ENCODE results near the gene NTPCR.

The NTPCR gene

DNA sequence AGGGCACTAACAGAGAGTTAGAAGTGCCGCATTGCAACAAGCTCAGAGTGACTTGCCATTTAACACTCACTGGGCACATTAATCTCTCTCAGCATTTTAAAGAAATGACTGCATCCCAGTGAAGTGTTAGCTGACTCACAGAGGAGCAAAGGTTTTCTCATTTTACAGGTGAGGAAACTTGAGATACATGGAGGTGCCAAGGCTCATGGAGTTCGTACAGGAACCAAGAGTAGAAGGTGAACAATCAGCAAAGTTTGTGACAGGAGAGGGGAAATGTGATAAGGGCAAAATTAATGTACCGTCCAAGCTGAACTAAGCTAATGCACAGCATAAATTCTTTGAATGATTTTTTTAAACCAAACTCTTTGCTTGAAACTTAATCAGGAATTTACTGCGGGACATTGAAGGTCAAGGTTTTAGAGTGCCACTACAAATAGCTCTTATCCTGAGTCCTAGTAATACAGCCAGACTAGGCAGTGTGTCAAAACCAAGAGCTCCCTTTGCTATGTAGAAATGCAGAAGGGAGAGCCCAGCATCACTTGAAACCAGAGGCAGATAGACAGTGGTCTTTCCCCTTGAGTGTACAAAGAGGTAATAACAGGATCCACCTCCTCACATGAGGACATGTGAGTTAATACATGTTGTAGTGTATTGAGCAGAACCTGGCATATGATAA, 22.4 kb upstream of the NTPCR start:
- no peak for DNase-seq

- DNase-seq: no peak
Observed at GRCh38 chr1:232932486-232933425, 17.7 kb upstream of the NTPCR start.

DNA sequence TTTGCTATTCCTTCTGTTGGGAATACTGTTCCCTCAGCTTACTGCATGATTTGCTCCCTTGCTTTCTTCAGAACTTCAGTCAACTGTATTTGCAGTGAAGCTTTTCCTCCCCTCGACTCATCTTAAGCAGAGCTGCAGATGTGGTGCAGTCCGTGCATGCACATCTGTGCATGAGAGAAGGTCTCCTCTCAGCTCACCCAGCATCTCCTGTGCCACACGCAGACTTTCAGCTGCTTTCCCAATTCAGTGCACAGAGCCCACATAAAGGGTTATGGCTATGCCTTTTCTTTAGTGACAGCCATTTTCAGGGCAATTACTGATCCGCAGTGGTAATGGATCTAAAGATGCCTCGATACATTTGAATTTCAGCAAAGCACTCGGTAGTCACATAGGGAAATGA, 13.5 kb upstream of the NTPCR start:
- no peak for DNase-seq

DNA sequence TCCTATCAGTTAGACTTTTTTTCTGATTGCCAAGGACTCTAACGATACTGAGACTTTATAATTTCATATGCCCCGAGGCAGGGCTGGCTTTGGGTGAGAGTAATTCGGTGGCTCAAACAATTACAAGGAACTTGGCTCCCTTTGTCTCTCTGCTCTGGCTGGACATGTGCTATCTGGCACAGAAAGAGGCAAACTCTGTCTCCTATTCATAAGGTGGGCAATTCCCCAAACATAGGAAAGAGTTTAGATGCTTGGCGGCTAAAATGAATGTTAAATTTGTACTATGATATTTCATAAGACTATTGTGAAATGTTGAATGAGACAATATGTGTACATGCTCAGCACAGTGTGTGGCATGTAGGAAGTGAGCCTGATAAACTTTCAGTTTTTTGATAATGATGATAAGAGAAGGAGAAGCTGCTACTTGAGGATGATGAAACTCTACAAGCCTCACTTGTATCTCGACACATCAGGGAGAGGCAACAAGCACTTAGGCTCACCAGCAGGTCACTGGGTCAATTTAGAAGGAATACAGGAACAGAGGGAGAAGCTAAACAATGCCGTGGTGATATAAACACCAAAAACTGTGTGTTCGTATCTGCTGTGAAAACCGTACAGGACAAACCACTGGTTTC, 12.6 kb upstream of the NTPCR start:
- no peak for DNase-seq

GRCh38 chr1:232938926-232939325, 11.5 kb upstream of the NTPCR start:
- DNase-seq: no peak

DNA sequence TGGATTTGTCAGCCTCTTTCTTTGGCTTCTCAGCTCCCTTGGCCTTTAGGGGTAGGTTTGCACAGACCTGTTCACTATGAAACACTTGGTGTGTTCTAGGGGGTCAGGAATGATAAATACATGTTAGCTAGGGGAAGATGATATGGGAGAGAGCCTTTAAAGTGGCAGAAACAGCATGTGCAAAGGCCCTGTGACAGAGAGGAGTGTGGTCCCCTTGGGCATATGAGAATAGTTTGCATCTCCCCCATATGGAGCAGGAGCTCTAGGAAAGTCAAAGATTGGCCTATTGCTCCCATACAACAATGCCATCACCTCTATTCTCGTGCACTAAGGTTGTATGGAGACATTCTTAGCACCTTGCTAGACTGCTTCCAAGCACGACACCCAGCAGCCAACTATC, 10.7 kb upstream of the NTPCR start:
- DNase-seq: no peak

GRCh38 chr1:232940262-232940661, 10.1 kb upstream of the NTPCR start:
- DNase-seq: no peak

- DNase-seq: no peak
Observed at GRCh38 chr1:232942413-232943294, 7.8 kb upstream of the NTPCR start.

DNA sequence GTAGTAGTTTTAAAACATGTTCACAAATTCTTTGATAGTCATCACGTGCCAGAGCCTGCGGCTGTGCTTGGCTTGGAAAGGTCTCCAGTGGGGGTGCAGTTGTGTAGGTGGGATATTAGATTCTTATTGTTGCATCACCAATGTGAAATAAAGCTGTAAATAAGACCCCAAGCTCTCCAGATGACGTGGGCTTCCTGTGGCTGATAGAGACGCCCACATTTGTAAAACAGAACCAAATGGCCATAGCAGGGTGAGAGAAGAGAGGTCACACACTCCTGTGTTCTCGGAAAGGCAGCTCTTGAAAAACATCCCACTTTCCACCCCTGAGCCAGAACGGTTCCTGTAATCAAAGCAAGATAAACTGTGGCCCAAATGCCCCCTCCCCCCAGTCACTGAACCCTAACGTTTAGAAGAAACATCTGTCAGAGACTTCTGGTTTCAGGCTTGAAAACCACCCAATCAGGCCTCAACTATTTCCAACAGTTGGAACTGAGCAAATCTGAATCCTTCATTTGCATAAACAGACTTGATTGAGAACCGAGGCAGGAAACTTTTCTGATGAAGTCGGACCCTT, 6.6 kb upstream of the NTPCR start:
- DNase-seq: no peak

DNA sequence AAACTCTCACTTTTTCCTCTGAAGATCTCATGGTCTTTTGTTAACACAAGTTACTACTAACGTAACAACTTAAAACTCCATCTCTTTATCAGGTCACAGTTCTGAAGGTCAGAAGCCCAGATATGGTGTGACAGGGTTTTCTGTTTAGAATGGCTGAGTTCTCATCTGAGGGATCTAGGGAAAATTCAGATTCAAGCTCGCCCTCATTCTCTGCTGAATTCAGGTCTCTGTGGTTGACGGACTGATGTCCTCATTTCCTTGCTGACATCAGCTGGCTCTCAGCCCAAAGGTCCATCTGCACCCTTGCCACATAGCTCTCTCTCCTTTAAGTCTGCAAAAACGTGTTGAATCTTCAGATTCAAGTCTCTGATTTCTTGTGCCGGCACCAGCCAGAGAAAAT, 6.1 kb upstream of the NTPCR start:
- no peak for DNase-seq

DNA sequence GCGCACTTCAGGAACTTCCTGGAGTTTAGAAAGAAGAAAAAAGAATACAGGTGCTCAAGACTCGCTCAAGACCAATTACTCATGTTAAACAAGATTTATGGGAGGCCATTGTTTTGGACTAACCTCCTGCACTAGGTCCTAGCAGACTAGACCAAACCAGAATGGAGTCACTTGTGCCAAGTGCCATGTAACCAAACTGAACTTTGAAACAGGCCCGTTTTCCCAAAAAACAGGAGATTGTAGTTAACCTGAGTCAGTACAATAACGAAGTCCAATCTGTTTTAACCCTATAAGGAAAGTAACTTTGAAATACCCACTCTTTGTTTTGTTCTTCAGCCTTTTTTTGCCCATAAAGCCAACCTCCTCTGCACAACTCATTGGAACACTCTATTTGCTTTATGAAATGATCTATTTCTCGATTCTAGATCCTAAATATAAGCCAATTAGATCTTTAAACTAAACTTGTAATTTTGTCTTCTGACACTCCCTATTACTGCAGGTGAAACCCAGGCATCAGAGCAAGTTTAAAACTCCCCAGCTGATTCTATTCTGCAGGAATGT, 695 bp upstream of the NTPCR start:
- DNase-seq: no peak

DNA sequence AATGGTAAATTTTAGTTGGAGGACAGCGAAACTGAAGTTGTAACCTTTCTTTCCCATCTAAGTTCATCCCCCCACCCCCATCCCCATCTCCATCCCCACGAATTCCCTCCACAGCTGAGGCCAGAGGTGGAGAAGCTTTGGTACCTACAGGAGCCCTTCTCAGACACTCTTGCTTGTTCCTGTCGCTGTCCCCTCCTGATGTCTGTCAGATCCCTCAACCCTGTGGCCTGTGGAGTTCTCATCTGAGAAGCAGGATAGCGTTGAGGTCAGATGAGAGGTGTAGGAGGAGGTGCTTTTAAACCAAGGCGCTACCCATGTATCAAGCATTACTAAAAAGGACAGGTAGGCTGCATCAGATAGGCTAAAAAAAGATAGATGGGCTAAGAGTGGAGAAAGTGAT, 769 bp downstream of the NTPCR start:
- no peak for DNase-seq

- no peak for DNase-seq
Observed at GRCh38 chr1:232951605-232952004, 1.2 kb downstream of the NTPCR start.

- peak; percentile 43 for DNase-seq
Observed at GRCh38 chr1:232952514-232953499, 2.4 kb downstream of the NTPCR start.

DNA sequence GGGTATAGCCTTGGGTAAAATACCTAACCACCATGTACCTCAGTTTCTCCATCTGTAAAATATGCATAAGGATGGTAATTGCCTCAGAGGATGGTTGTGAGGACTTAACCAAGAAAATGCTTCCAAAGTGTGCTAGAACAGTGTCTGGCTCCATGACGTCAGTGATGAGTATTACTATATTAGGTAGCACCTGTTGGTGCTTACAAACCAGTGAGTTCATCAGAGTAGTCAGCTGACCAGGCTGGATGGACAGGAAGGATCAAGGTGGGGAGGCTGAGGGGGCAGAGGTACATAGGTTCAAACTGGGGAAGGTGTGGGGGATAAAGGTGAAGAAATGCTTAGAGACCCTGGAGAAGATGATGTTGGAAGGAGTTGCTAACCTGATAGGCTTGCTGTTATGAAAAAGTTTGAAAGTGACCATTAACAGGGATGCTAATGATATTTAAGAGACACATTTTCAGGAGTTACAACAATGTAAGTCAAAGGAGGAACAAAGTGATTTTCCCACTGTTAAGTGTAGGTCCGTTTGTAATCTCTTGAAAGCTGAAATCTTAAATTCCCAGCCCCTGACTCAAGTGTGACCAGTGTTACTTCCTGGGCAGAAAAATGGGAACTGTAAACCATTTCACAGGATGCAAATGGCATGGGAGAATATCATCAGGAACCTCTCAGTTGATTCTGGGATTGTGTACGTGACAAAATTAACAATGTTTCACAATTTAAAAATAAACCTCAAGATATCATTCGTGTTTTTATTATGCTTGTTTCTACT, 4.4 kb downstream of the NTPCR start:
- DNase-seq: no peak

GRCh38 chr1:232956081-232956480, 5.7 kb downstream of the NTPCR start:
- no peak for DNase-seq

- DNase-seq: no peak
Observed at GRCh38 chr1:232958067-232958466, 7.7 kb downstream of the NTPCR start.

GRCh38 chr1:232962761-232963745, 12.6 kb downstream of the NTPCR start:
- no peak for DNase-seq

- DNase-seq: no peak
Observed at GRCh38 chr1:232964601-232965000, 14.2 kb downstream of the NTPCR start.

All from 8988T (cell line).